ENCODE data around the gene PITPNM3. TPM values are rescaled to one million over a fixed set of nuclear protein-coding genes. Genes with fewer than 3 reads are reported as not detected.
"Not testable (repeated sequence)": the region's sequence is repeated elsewhere in the genome, so short reads cannot be mapped to it uniquely, and the experiment has no call there.

Gene PITPNM3
- 0.05 and 0.11 TPM in 2 replicates for total RNA-seq (2014; rRNA removed; shearing (Covaris generic))
- 0.12 and 1.3 TPM in 2 replicates for polyA plus RNA-seq (2015; cell fraction: cytosol; rRNA removed)
- 1.2 and 1.3 TPM in 2 replicates for polyA plus RNA-seq (2015; cell fraction: nucleus; rRNA removed)

GRCh38 chr17:6556121-6557039 is at the start of gene PITPNM3:
Gene PITPNM3, minus strand, starts transcription at chr17:6556555. Its CDS starts 149 bp downstream, at chr17:6556406.
- no peak for DNase-seq (ENCODE audit: low read depth, low spot score)
- in situ Hi-C loops (cut with HindIII; ENCODE audit: low pct_unique_long_range_greater_than_20kb, low sequenced_read_pairs): no loop called here

- in situ Hi-C loops (cut with HindIII; ENCODE audit: low pct_unique_long_range_greater_than_20kb, low sequenced_read_pairs): no loop called here
- no peak for DNase-seq (ENCODE audit: low read depth, low spot score)
Measured at GRCh38 chr17:6605142-6605541, 48.8 kb upstream of the PITPNM3 start.

GRCh38 chr17:6603744-6604325 is 47.5 kb upstream of the PITPNM3 start:
- DNase-seq (ENCODE audit: low read depth, low spot score): peak; percentile 6
- in situ Hi-C loops (cut with HindIII; ENCODE audit: low pct_unique_long_range_greater_than_20kb, low sequenced_read_pairs): no loop called here

GRCh38 chr17:6602141-6602540 is 45.8 kb upstream of the PITPNM3 start:
- DNase-seq (ENCODE audit: low read depth, low spot score): no peak
- in situ Hi-C loops (cut with HindIII; ENCODE audit: low pct_unique_long_range_greater_than_20kb, low sequenced_read_pairs): no loop called here

- no peak for DNase-seq (ENCODE audit: low read depth, low spot score)
- in situ Hi-C loops (cut with HindIII; ENCODE audit: low pct_unique_long_range_greater_than_20kb, low sequenced_read_pairs): no loop called here
Measured at GRCh38 chr17:6599364-6599763, 43.0 kb upstream of the PITPNM3 start.

GRCh38 chr17:6597727-6598126 is 41.4 kb upstream of the PITPNM3 start:
- in situ Hi-C loops (cut with HindIII; ENCODE audit: low pct_unique_long_range_greater_than_20kb, low sequenced_read_pairs): no loop called here
- DNase-seq (ENCODE audit: low read depth, low spot score): no peak

- no peak for DNase-seq (ENCODE audit: low read depth, low spot score)
- in situ Hi-C loops (cut with HindIII; ENCODE audit: low pct_unique_long_range_greater_than_20kb, low sequenced_read_pairs): no loop called here
Measured at GRCh38 chr17:6596941-6597340, 40.6 kb upstream of the PITPNM3 start.

- in situ Hi-C loops (cut with HindIII; ENCODE audit: low pct_unique_long_range_greater_than_20kb, low sequenced_read_pairs): no loop called here
- no peak for DNase-seq (ENCODE audit: low read depth, low spot score)
Measured at GRCh38 chr17:6596511-6596910, 40.2 kb upstream of the PITPNM3 start.

GRCh38 chr17:6596081-6596480 is 39.7 kb upstream of the PITPNM3 start:
- in situ Hi-C loops (cut with HindIII; ENCODE audit: low pct_unique_long_range_greater_than_20kb, low sequenced_read_pairs): no loop called here
- no peak for DNase-seq (ENCODE audit: low read depth, low spot score)

- DNase-seq (ENCODE audit: low read depth, low spot score); in situ Hi-C loops (cut with HindIII; ENCODE audit: low pct_unique_long_range_greater_than_20kb, low sequenced_read_pairs): not testable (repeated sequence)
Measured at GRCh38 chr17:6593371-6593770, 37.0 kb upstream of the PITPNM3 start.

GRCh38 chr17:6592173-6592572 is 35.8 kb upstream of the PITPNM3 start:
- DNase-seq (ENCODE audit: low read depth, low spot score): no peak
- in situ Hi-C loops (cut with HindIII; ENCODE audit: low pct_unique_long_range_greater_than_20kb, low sequenced_read_pairs): no loop called here

- in situ Hi-C loops (cut with HindIII; ENCODE audit: low pct_unique_long_range_greater_than_20kb, low sequenced_read_pairs): no loop called here
- DNase-seq (ENCODE audit: low read depth, low spot score): peak; percentile 47
Measured at GRCh38 chr17:6591599-6592158, 35.3 kb upstream of the PITPNM3 start.

- in situ Hi-C loops (cut with HindIII; ENCODE audit: low pct_unique_long_range_greater_than_20kb, low sequenced_read_pairs): no loop called here
- no peak for DNase-seq (ENCODE audit: low read depth, low spot score)
Measured at GRCh38 chr17:6589266-6589946, 33.1 kb upstream of the PITPNM3 start.

GRCh38 chr17:6588165-6588564 is 31.8 kb upstream of the PITPNM3 start:
- no peak for DNase-seq (ENCODE audit: low read depth, low spot score)
- in situ Hi-C loops (cut with HindIII; ENCODE audit: low pct_unique_long_range_greater_than_20kb, low sequenced_read_pairs): no loop called here

GRCh38 chr17:6587310-6587709 is 31.0 kb upstream of the PITPNM3 start:
- DNase-seq (ENCODE audit: low read depth, low spot score): no peak
- in situ Hi-C loops (cut with HindIII; ENCODE audit: low pct_unique_long_range_greater_than_20kb, low sequenced_read_pairs): no loop called here

GRCh38 chr17:6583411-6583810 is 27.1 kb upstream of the PITPNM3 start:
- in situ Hi-C loops (cut with HindIII; ENCODE audit: low pct_unique_long_range_greater_than_20kb, low sequenced_read_pairs): no loop called here
- DNase-seq (ENCODE audit: low read depth, low spot score): no peak

GRCh38 chr17:6580625-6581024 is 24.3 kb upstream of the PITPNM3 start:
- no peak for DNase-seq (ENCODE audit: low read depth, low spot score)
- in situ Hi-C loops (cut with HindIII; ENCODE audit: low pct_unique_long_range_greater_than_20kb, low sequenced_read_pairs): no loop called here

- in situ Hi-C loops (cut with HindIII; ENCODE audit: low pct_unique_long_range_greater_than_20kb, low sequenced_read_pairs): no loop called here
- no peak for DNase-seq (ENCODE audit: low read depth, low spot score)
Measured at GRCh38 chr17:6578491-6578890, 22.1 kb upstream of the PITPNM3 start.

All from SK-MEL-5 (cell line).